ENCODE results near the gene DNAAF8.
"Not testable (repeated sequence)": the region's sequence is repeated elsewhere in the genome, so short reads cannot be mapped to it uniquely, and the experiment has no call there.

Gene DNAAF8

GRCh38 chr16:4737545-4737944 is 3.2 kb downstream of the DNAAF8 start:
- no peak for TF ChIP-seq CTCF (conservative IDR thresholded peaks at IDR 0.05; ENCODE audit: low read length)
- H3K4me3 ChIP-seq (ENCODE audit: low read length), result no peak overlapping the region
- DNase-seq (ENCODE audit: low read depth), result no peak

GRCh38 chr16:4738370-4738769 is 4.0 kb downstream of the DNAAF8 start:
- DNase-seq (ENCODE audit: low read depth); H3K4me3 ChIP-seq (ENCODE audit: low read length): not testable (repeated sequence)

- peak overlapping the region; percentile 5; the same call in 1 of the 2 replicates for H3K4me3 ChIP-seq (ENCODE audit: low read length)
- TF ChIP-seq CTCF (conservative IDR thresholded peaks at IDR 0.05; ENCODE audit: low read length), result no peak
- no peak for DNase-seq (ENCODE audit: low read depth)
These were observed 9.0 kb downstream of the DNAAF8 start for GRCh38 chr16:4743226-4743878.

- no peak for DNase-seq (ENCODE audit: low read depth)
- H3K4me3 ChIP-seq (ENCODE audit: low read length), result no peak overlapping the region
- TF ChIP-seq CTCF (conservative IDR thresholded peaks at IDR 0.05; ENCODE audit: low read length), result no peak
These were observed 10.4 kb downstream of the DNAAF8 start for GRCh38 chr16:4744555-4745273.

GRCh38 chr16:4745274-4745569 is 10.9 kb downstream of the DNAAF8 start:
- TF ChIP-seq CTCF (conservative IDR thresholded peaks at IDR 0.05; ENCODE audit: low read length), result no peak
- H3K4me3 ChIP-seq (ENCODE audit: low read length), result no peak overlapping the region
- DNase-seq (ENCODE audit: low read depth), result no peak

GRCh38 chr16:4746215-4746614 is 11.9 kb downstream of the DNAAF8 start:
- TF ChIP-seq CTCF (conservative IDR thresholded peaks at IDR 0.05; ENCODE audit: low read length), result no peak
- DNase-seq (ENCODE audit: low read depth), result no peak
- no peak overlapping the region for H3K4me3 ChIP-seq (ENCODE audit: low read length)

- no peak for TF ChIP-seq CTCF (conservative IDR thresholded peaks at IDR 0.05; ENCODE audit: low read length)
- H3K4me3 ChIP-seq (ENCODE audit: low read length), result no peak overlapping the region
- peak; percentile 42 for DNase-seq (ENCODE audit: low read depth)
These were observed 12.7 kb downstream of the DNAAF8 start for GRCh38 chr16:4746991-4747574.
